GM18873 (cell line): ENCODE measurements around the gene ALG12.
A peak's percentile ranks its signal among the peaks of the same experiment; 100 is the strongest.

Experiments used
- ATAC-seq: cut with Tn5 transposase; IDR thresholded peaks from one replicate; pipeline ENCODE4 v1.9.1; 2021; ENCODE audit warnings: mild to moderate bottlenecking, moderate library complexity, moderate number of reproducible peaks; ENCODE audit not compliant: unreplicated experiment, low FRiP score

ALG12 gene

DNA sequence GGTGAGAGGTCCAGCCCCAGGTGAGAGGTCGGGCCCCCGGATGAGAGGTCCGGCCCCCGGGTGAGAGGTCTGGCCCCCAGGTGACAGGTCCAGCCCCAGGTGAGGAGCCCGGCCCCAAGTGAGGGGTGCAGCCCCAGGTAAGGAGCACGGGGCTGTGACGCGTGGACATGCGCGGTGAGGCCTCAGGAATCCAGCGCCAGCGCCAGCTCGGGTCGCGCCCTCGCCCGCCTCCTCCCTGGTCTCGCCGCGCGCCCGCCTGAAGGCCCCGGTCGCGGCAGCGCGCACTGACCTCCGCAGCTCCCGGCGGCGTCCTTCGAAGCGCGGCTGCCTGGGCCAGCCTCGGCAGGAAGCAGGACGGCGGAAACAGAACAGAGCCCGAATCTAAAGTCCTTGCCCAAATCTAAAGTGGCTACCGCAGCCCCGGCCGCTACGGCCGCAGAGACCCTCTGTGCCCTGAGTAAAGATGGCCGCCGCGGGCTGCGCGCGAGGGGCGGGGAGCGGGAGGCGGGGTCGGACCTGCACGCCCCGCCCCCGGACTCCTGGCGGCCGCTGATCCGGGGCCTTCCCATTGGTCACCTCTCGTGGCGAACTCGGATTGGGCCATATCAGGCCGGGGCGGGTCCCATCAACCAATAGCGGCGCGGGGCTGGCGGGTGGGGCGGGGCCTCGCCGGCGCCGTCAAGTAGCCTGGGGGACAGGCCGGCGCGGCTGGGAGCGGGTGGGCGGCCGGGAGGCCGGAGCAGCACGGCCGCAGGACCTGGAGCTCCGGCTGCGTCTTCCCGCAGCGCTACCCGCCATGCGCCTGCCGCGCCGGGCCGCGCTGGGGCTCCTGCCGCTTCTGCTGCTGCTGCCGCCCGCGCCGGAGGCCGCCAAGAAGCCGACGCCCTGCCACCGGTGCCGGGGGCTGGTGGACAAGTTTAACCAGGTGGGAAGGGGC is at the start of gene ALG12, which contains the start of gene CRELD2:
Gene ALG12 (minus strand): TSS at position 465 of the 937 bp plus-strand sequence. CDS start 4,673 bp downstream, outside the sequence.
Gene CRELD2 (plus strand): TSS at position 661 of the 937 bp plus-strand sequence. CDS start 136 bp downstream, at position 797.
- ATAC-seq: peak; percentile 73

DNA sequence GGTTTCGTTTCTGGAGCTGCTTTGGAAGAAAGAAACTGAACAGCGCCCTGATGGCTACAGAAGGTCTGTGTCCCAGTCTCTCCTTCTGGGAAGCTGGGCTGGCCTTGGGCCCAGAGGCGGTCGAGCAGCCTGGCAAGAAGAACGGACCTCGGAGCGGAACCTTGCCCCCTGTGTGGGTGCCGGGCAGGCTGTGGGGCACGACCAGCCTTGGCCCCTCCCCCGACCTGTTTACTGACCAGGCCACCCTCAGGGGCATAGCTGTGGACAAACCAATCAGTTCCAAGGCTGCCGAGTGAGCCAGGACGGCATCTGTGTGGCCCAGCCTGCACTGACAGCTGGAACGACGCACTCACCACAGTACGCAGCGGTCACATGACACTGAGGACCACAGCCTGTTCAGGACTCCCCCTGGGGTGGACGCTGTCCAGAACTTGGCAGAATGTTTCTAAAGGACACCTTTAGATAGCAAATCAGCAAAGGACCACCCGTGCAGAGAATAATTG is 49.5 kb upstream of the ALG12 start:
- no peak for ATAC-seq

DNA sequence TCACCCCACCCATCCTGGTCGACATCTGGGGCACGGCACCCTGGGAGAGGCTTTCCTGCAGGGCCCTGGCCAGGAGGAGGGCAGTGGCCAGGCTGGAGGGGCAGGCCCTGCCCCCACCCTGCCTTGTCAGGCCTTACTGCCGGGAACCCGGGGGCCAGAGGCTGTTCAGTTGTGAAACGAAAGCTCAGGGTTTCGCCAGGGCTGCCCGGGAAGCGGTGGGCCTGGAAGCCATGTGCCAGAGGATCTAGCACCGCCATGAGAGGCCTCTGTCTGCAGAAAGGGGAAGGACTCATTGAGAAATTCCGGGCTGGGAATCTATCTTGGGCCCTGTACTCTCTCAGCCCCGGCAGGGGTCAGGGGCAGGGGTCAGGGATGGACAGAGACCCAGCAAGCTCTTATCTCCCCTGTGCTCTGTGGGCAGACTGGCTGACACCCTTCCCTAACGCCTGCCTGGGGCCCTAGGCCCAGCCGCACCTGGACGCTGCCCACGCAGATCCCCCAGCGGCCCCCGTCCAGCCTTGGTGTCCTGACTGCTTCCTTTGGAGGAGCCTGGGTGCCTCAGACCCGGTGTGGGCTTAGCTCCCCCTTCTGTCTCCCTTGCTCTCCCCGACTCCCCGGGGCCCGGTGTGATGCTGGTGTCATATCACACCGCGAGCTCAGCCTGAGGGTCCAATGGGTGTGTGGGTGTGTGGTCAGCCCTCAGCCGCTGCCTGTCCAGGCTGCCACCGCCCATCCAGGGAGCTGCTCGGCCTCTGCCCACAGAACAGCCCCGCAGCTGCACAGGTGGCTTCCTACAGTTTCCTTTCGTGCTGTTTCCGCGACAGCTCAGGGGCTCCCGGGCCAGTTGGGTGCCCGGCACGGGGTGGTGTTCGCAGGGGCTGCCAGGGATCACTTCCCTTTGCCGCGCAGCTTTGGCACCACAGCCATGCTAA is 48.8 kb upstream of the ALG12 start:
- ATAC-seq: no peak

DNA sequence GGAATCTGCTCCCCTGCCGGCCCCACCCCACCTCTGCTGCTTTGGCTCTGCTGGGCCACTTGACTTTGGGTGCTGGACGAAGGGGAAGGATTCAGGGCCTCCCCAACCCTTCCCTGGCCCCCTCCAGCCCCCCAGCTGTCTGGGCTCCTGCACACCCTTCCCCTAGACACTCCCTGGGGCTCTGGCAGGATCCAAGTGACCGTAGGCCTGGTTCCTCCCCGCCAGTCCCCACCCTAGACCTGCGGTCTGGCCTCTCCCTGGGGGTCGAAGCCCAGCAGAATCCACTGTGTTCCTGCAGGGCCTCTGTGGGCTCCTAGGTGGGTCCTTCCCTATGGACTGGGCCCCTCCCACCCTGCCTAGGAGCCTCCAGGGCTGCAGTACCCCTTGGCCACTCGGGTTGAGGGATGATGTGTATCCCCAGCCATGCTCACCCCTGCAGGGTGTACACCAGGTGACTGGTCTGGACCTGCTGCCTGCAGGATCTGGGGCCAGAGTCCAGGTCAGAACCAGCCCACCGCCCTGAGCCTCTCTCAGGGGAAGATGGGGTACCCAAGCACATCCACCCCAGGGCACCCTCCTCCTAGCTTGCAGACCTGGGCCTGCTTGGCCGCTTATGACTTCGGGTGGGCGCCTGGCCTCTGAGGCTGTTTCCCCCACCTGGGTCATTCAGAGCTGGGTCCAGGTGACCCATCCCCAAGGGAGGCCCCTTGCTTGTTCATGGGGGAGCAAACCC is 48.0 kb upstream of the ALG12 start:
- ATAC-seq: no peak

DNA sequence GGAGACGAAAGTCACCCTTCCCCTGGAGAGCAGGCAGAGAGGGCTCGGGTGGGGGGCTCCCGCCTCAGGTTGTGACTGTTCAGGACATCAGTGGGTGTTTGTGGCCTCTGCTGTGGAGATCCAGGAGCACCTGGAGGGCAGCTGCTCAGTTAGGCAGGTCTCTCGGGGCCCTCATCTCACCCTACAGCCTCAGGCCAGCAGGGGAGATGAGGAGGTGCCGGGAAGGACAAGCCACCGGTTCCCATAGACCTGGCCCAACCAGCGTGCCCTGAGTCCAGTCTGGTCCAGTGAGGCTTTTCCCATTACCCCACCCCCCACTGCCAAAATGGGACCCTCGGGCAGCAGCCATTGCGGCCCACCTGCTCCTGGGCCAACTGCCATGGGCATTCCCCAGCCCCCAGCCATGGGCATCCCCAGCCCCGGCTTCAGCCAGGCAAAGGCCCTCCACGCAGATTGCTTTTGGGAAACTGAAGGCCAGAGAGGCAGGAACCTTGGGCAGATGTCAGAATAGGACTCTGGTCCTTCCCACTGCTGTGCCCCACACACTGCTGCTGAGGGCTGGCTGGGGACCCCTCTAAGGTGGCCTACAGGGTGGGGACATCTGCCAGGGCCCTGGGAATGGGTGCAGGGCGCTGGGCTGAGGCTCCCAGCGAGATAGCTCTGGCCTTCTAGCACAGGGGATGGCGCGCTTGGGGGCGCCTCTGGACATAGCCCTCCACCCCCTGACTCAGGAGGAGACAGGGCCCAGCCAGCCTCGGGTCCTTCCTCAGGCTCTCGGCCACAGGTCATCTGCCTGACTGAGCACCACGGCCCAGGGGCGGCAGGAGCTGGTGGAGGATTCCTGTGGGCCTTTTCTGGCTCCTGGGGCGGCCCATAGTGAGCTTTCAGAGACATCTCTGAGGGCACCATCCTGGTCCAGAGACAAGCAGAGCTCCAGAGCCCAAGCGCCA is 47.1 kb upstream of the ALG12 start:
- no peak for ATAC-seq

DNA sequence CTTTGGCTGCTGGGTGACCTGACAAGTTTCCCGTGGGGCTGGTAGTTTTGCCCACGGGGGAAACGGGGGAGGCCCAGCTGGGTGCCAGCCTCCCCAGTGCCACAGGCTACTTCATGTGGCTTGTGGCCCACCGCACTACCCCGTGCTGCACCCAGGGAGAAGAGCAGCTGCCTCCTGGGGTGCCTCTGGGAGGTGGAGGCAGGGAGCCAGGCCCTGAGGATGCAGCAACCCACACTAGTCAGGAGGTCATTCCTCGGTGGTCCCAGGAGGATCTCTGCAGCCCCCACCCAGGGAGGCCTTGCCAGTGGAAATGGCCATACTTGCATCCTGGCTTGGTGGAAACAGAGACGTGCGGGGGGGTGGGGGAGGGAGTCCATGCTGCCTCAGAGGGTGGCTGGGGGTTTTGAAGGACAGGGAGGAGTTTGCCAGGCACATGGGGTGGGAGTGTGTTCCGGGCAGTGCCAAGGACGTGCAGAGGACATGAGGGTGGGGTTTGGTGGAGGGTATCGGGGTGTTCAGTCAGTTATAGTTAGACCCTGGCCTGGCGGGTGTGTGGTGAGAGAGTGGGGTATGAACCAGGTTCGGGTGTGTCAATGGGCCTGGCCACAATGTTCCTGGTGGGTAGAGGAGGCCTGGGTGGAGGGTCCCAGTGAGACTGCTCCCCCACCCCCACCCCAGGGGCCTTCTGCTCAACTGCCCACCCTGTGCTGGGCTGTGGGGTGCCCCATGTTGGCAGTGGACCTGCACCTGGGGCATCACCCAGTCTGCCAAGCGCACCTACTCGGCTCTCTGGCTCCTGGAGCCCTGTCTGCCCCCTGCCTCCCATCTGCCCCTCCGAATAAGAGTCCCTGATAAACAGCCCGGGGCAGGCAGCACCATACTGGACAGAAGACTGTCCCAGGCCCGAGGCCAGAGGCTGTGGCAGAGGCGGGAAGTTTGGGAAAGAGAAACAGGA is 46.2 kb upstream of the ALG12 start:
- ATAC-seq: no peak

DNA sequence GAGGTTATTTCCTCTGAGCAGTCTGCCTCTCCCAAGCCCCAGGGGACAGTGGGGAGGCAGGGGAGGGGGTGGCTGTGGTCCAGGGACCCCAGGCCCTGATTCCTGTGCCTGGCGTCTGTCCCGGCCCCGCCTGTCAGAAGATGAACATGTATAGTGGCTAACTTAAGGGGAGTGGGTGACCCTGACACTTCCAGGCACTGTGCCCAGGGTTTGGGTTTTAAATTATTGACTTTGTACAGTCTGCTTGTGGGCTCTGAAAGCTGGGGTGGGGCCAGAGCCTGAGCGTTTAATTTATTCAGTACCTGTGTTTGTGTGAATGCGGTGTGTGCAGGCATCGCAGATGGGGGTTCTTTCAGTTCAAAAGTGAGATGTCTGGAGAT is 45.4 kb upstream of the ALG12 start:
- no peak for ATAC-seq

DNA sequence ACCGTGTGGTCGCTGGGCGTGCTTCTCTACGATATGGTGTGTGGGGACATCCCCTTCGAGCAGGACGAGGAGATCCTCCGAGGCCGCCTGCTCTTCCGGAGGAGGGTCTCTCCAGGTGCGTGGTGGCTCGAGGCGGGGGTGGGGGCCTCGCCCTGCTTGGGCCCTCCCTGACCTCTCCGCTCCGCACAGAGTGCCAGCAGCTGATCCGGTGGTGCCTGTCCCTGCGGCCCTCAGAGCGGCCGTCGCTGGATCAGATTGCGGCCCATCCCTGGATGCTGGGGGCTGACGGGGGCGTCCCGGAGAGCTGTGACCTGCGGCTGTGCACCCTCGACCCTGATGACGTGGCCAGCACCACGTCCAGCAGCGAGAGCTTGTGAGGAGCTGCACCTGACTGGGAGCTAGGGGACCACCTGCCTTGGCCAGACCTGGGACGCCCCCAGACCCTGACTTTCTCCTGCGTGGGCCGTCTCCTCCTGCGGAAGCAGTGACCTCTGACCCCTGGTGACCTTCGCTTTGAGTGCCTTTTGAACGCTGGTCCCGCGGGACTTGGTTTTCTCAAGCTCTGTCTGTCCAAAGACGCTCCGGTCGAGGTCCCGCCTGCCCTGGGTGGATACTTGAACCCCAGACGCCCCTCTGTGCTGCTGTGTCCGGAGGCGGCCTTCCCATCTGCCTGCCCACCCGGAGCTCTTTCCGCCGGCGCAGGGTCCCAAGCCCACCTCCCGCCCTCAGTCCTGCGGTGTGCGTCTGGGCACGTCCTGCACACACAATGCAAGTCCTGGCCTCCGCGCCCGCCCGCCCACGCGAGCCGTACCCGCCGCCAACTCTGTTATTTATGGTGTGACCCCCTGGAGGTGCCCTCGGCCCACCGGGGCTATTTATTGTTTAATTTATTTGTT is 44.8 kb upstream of the ALG12 start:
- ATAC-seq: no peak

DNA sequence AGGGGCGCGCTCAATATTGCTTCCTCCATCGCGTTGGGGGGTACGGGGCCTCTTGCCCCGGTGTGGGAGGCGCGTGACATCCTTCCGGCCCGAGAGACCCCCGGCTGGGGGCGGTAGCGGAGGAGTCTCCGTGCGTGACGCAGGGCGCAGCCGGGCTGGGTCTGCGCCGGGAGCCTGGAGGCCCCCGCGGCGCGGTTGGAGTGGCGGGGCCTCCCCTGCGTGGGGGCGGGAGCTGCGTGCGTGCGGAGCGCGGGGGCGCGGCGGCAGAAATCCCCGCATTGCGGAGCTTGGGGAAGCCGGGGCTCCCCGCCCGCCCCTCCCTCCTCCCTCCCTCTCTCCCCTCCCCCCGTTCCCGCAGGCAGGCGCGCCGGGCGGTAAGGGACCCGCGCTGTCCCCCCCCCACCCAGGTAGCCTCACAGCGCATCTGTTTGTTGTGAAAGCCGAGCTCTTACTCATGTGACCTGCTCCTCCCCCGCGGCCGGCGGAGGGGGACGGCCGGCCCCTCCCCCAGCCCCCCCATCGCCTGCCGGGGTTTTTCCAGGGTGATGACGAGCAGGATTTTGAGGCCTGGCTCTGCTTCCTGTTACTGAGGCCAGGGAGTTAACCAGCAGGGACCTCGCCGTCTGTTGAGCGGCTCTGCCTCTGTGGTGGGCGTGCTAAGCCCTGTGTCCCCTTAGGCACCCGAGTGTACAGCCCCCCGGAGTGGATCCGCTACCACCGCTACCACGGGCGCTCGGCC is 43.9 kb upstream of the ALG12 start:
- ATAC-seq: no peak

DNA sequence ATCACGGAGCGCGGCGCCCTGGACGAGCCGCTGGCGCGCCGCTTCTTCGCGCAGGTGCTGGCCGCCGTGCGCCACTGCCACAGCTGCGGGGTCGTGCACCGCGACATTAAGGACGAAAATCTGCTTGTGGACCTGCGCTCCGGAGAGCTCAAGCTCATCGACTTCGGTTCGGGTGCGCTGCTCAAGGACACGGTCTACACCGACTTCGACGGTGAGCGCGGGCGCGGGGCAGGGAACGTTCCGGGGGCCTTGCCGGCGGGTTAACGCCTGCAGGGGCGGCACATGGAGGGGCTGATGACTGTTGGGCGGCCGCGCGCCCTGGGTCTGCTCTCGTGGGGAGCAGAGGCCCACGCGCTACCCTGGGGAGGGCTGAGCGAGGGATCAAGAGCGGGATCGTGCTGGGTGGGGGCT is 43.4 kb upstream of the ALG12 start:
- no peak for ATAC-seq

DNA sequence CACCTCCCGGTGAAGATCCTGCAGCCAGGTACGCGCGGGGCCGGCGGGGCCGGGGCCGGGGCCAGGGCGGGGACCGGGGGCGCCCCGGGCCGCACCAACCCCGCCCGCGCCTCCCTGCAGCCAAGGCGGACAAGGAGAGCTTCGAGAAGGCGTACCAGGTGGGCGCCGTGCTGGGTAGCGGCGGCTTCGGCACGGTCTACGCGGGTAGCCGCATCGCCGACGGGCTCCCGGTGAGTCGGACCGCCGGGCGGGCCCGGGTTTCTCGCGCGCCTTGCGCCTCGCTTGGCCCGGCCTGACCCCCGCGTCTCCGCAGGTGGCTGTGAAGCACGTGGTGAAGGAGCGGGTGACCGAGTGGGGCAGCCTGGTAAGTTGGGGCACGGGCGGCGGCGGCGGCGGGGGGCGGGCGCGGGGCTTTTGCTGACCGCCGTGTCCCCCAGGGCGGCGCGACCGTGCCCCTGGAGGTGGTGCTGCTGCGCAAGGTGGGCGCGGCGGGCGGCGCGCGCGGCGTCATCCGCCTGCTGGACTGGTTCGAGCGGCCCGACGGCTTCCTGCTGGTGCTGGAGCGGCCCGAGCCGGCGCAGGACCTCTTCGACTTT is 42.9 kb upstream of the ALG12 start:
- ATAC-seq: no peak

DNA sequence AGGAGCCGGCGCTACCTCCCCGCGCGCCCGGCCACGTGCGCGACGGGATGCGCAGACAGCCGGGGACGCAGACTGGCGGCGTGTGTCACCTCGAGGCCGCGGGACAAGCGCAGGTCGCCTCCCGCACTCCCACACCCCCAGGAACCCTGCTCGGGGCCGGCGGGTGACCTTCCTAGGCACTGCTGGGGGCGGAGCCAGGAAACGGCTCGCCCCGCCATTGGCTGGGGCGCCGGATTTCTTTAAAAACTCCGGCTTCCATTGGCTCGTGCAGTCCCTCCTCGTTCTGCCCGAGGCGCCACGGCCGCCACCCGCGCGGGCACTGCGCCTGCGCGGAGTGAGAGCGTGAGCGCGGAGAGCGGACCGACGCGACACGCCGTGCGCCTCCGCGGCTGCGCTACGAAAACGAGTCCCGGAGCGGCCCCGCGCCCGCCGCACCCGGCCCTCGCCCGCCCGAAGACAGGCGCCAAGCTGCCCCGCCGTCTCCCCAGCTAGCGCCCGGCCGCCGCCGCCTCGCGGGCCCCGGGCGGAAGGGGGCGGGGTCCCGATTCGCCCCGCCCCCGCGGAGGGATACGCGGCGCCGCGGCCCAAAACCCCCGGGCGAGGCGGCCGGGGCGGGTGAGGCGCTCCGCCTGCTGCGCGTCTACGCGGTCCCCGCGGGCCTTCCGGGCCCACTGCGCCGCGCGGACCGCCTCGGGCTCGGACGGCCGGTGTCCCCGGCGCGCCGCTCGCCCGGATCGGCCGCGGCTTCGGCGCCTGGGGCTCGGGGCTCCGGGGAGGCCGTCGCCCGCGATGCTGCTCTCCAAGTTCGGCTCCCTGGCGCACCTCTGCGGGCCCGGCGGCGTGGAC is 42.1 kb upstream of the ALG12 start, which contains the start of gene PIM3:
Gene PIM3 (plus strand): TSS at position 614 of the 846 bp plus-strand sequence. CDS start 176 bp downstream, at position 790.
- peak; percentile 46 for ATAC-seq

DNA sequence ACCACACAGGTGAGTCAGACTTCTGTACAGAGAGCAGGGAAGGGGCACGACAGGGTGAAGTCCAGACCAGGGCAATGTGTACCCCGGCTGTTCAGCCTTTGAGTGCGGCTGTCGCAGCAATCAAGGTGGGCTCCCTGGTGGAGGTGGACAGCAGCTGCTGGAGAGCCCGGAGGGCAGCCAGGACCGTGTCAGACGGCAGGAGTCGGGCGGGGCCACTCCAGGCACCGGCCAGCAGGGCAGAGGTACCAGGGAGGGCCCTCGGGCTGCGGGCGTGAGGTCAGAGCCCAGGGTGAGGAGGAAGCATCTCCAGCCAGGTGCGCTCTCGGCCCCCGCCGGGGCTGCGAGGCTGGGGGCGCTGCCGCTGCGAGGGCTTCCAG is 41.5 kb upstream of the ALG12 start:
- peak; percentile 1 for ATAC-seq

DNA sequence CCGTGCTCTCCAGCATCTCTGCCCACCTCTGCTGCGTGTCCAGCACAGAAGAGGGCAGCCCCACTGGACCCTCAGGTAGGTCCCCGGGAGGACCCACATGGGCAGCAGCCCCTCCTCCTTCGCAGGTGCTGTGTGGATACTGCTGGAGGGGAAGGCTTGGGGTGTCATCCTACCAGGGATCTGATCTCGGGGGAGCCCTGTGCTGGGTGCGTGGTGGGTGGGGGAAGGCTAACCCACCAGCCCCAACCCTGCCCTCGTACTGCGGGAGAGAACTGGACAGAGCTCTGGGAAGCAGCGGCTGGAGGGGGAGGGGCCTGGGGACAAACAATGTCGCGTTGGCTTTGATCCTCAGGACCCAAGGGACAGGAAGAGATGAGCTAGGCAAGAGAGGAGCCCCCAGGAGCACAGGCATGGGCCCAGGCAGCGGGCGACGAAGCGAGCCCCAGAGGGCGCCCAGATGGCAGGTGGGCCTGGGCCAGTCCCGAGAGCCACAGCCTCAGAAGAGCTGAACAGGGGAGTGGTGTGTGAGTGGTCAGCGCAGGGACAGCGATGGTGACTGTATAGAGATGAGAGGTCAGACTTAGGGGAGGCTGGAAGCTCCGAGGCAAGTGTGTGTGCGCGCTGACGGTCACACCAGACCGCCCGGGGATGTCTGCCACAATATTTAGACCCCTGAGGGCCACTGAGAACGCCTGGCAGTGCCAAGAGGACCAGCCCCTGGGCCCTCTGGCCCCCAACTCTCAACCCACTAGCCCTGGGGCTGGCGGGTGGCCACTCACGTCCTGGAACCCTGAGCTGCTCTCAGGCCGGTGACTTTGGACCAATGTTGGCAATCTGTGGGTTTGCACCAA is 40.9 kb upstream of the ALG12 start:
- ATAC-seq: no peak
